GM21515 (cell line): Measurements from ENCODE around the gene DGKG.

Source experiments
- ATAC-seq: cut with Tn5 transposase; IDR thresholded peaks from one replicate; pipeline ENCODE4 v1.9.1; 2021; ENCODE audit not compliant: unreplicated experiment

DGKG gene

DNA sequence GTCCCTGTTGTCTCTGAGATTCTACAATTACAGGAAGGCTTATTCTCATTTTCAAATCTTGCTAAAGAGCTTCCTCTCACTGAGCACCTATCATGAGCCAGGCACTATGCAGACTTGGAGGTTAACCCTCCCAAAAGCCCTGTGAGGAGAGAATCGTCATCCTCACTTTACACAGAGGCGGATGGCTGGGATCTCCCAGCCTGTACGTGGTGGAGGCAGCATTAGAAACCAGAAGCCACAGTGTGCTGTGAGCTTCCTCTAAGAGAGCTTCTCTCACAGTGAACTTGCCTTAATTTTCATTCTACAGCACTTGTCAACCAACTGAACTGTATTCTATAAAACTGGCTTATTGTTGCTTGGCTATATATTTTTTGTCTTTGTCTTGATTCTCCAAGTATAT, 6.1 kb upstream of the DGKG start:
- no peak for ATAC-seq

DNA sequence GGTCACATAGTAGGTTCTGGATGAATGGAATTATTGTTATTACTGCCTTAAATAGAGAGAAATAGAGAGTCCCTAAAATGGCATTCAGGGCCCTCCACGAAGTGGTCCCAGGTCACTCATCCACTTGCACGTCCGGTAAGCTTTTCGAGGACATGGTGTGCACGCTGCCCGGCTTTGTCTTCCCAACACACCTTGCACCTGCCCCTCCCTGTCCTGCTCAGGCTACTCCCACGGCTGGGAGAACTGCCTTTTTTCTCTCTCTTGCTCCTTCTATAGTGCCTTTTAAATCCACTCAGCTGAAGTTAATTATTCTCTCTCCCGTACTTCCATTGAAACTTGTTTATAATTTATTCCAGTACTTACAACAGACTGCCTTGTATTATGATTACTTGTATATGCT, 5.6 kb upstream of the DGKG start:
- ATAC-seq: no peak

- ATAC-seq: no peak
Observed at GRCh38 chr3:186366206-186366605, 4.2 kb upstream of the DGKG start.

DNA sequence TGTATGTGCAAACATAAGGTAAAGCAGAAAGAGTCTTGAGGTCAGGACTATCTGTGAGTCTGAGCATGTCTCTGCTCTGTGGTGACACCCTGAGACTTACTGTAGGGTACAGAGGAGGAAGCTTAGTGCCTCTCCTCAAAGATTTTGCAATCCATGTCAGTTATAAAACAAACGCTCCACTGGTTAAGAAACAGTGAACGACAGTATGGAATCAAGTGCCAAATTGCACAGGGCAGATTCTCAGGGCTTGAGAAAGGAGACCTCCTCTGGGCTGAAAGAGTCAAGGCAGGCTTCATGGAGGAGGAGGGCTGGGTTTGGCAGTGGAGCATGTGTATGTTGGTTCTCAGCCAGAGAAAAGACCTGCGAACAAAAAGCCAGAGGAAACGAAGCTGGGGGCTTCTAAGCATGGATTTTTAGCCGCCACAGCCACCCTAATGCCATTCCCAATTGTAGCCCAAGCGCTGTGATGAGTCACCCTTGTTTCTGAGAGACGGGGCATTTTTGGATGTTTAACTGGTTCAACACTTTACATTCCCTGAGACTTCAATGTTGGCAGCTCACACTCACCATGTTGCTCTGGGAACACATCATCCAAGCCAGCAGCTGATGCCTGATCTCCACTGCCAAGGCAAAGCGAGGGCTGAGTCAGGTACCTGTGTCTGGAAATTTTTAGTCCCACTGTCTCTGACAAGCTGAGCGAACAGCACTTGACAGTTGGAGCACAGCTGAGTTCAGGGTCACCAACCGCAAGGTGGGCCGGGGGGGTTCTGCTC, 3.4 kb upstream of the DGKG start:
- no peak for ATAC-seq

DNA sequence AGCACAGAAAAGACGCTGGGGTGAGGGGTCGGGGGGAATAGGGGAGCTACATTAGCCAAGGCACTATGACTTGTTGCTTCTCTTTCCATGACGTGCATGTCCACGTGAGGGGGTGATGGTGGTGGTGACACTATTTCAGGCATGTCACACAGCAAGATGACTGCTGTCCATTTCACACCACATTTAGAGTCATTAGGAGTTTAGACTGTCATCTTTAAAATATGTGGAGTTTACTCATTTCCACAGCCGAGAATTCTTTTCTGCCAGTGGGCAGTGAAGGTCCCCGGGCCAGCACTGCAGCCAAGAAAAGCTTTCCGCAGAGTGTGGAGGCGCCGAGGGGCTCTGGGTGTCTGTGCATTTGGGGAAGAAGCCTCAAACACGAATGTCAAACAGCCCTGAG, 954 bp upstream of the DGKG start:
- no peak for ATAC-seq

- no peak for ATAC-seq
Observed at GRCh38 chr3:186362537-186362842, 456 bp upstream of the DGKG start.

- ATAC-seq: no peak
Observed at GRCh38 chr3:186361246-186361761, 730 bp downstream of the DGKG start.

GRCh38 chr3:186360779-186361178, 1.3 kb downstream of the DGKG start:
- ATAC-seq: no peak

DNA sequence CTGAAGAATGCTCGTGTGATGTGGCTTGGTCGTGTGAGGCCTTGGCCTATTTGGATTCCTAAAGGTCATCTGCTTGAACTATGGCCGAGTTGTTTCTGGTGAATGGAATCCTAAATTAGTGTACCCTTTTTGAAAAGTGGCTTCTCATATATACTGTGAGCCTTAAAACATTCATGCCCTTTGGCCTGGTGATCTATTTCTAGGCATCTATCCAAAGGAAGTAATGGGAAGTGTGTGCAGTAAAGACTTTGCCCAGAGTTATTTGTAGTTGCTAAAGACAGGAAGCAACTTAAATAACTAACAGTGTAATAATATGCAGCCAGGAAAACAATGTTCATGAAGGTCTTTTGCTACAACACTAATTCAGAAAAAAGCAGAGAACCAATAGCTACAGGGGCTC, 3.0 kb downstream of the DGKG start:
- no peak for ATAC-seq

- no peak for ATAC-seq
Observed at GRCh38 chr3:186356152-186356551, 5.9 kb downstream of the DGKG start.

GRCh38 chr3:186354100-186354499, 7.9 kb downstream of the DGKG start:
- ATAC-seq: no peak

DNA sequence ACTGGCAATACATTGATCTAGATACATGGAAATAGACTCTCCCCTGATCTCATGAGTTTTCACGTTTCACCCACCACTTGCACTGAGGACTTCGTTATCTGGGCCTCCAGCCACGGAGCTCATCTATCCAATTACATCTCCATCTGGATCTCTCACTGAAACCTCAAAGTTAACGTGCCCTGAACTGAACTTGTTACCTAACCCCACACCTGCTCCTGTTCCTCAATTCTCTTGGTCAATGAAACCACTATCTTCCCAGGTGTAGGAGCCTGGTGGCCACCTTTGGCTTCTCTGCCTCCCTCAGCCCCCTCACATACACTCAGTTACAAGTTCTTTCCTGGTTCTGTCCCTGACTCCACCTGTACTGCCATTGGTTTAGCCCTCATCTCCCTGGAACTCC, 9.7 kb downstream of the DGKG start:
- no peak for ATAC-seq

DNA sequence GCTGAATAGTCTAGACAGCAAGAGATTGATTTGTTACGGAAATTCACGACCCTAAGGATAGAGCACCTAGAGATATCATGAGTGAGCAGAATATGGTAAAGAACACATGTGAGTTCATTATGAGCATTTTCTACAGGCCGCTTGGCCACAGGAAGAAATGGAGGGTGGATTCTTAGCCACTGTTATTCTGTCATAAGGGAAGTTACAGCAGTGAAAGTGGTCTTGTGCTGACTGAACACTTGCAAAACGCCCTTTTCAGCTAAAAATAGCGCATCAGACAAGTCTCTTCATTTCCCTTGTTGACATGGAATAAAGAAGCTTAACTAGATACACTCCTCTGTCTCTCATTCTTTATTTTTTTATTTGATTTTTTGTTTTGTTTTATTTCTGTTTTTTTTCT, 19.8 kb downstream of the DGKG start:
- ATAC-seq: no peak

DNA sequence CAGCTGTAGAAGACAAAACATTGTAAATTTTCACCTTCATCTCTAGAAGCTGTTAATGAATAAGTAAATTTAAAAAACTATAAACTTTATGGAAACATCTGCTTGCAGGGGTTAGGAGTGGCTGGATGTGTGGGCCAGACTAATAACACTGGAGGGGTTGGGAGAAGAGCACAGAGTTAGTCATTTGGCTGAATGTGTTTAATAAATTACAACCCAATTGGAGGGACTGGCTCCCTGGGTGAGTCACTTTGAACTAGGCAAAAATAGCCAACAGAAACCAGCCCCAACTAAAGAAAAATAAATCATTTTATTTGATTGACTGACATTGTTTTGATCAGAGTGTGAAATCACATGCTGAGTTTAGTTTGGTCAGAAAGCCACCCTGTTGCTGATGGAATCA, 21.8 kb downstream of the DGKG start:
- no peak for ATAC-seq

- ATAC-seq: no peak
Observed at GRCh38 chr3:186339180-186339918, 22.7 kb downstream of the DGKG start.

GRCh38 chr3:186333256-186333655, 28.8 kb downstream of the DGKG start:
- no peak for ATAC-seq

DNA sequence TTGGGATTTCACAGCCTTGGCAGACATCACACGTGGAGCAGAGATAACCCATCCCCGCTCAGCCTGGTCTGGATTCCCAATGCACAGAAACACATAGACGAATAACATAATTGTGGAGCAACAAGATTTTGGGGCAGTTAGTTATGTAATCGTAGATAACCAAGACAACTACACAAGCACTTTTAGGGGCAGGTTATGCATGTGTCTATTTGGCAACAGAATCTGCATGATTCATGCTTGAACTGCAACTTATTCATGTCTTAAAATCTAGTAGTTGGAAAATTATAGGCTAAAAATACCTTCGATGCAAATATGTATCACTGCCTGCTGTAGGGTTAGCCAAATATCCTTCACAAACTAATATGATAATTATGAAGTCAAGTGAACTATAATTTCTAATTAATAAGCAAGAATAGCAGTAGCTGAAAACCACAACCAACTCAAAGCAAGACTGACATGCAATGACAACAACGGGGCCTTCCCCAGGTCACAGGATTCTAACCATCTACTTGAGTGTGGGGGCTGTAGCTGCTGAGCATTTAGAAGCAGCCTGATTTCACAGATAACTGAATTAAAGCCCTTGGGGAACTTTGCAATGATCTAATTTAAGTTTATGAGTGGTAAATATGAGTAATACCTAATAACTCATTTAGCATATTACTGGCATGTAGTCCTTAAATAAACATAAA, 31.1 kb downstream of the DGKG start:
- no peak for ATAC-seq

DNA sequence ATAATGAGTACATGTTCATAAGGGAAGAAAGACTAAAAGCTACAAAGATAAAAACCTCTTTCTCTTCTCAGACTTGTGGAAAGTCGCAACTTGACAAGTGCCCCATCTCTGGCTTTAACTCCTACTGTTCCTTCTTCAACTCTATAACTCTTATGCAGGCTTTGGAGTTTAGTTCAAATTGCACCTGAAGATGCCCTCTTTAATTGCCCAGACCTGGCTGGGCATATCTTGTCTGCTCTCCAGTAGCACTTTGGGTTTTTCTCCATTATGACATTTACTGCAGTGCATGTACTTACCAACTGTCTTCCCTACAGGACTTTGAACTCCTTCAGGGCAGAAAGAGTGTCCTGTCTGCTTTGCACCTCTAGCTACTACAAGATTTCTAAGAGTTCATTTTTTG, 32.4 kb downstream of the DGKG start:
- ATAC-seq: no peak

- no peak for ATAC-seq
Observed at GRCh38 chr3:186327912-186328487, 34.0 kb downstream of the DGKG start.

DNA sequence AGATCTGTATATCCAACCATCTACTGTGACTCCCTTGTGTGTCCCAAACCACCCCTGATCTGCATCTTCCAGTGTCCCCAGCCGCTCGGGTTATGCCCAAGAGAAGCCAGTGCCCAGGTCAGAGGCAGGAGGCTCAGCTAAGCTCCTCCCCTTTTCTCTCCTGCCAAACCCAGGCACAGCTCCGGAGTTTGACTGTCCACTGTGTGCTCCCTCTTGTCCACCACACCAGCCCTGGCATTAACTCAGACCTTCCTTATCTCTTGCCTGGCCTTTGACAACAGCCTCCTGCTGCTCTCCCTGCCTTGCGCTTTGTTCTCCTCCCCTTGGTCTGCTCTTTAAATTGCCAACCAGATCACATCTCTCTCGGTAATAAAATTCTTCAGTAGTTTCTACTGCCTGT, 39.3 kb downstream of the DGKG start:
- ATAC-seq: no peak

GRCh38 chr3:186321746-186322145, 40.3 kb downstream of the DGKG start:
- ATAC-seq: no peak
